ENCODE data around the gene OVCA2.
"Not testable (repeated sequence)": the region's sequence is repeated elsewhere in the genome, so short reads cannot be mapped to it uniquely, and the experiment has no call there.

OVCA2 gene

DNA sequence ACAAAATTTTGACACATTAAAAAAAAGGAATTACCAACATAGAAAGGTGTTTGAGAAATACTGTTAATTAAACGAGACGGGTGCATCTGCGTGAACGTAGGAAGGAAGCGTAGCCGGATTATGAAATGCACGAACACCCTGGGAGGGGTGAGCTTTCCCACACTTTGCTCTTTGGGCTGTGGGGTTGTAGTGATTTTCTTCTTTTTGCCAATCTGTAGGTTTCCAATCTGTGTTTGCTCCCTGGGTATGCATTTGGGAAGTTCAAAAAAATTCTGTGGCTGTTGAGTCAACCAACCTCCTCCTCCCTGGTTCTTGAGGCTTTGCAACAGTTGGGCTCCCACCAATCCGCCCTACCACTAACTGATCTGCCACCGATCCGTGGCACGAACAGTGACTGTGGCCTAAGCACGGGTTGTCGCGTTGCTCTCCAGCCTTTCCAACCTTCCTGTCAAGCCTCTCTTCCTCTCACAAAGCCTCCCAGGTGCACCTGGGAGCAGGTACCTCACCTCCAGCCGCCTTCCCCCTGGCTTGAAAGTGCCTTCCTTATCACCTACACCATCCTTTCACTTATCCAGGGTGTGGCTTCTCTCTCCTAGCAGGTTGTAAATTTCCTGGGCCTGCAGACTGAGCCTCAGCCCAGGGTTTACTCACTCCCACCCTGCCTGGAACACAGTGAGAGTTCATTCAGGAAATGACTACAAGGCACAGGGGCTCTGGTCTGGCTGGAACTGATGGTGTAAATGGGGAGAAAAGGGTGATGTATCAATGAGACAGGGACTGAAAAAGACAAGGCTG lies 33.3 kb upstream of the OVCA2 start:
- TF ChIP-seq, protein P1, sequence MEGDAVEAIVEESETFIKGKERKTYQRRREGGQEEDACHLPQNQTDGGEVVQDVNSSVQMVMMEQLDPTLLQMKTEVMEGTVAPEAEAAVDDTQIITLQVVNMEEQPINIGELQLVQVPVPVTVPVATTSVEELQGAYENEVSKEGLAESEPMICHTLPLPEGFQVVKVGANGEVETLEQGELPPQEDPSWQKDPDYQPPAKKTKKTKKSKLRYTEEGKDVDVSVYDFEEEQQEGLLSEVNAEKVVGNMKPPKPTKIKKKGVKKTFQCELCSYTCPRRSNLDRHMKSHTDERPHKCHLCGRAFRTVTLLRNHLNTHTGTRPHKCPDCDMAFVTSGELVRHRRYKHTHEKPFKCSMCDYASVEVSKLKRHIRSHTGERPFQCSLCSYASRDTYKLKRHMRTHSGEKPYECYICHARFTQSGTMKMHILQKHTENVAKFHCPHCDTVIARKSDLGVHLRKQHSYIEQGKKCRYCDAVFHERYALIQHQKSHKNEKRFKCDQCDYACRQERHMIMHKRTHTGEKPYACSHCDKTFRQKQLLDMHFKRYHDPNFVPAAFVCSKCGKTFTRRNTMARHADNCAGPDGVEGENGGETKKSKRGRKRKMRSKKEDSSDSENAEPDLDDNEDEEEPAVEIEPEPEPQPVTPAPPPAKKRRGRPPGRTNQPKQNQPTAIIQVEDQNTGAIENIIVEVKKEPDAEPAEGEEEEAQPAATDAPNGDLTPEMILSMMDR (IDR thresholded peaks at IDR 0.05; ENCODE audit: low read depth, low read length, missing control alignments), result no peak
- H3K4me3 ChIP-seq (replicated peaks; ENCODE audit: low read depth, low read length), result no peak overlapping the region
- no peak for DNase-seq (ENCODE audit: extremely low read depth, low read depth)

DNA sequence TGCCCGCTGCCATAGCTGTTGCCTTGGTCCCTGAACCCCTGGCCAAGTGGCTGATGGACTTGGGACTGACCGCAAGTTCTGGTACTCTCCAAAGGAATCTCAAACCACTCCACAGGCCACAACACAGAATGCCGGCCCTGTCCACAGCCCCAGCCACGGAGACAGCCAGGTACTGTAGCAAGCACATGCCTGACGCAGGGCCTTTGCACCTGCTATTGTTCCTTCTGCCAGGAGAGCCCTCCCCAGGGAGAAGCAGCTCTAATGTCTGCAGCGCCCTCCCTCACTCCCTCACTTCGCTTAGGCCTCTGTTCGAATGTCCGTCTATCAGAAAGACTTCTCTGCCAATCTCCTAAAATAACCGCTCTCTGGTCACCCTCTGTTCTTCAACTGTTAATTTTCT lies 32.1 kb upstream of the OVCA2 start:
- TF ChIP-seq, protein P1 (IDR thresholded peaks at IDR 0.05; ENCODE audit: low read depth, low read length, missing control alignments), result no peak
- H3K4me3 ChIP-seq (replicated peaks; ENCODE audit: low read depth, low read length), result no peak overlapping the region
- no peak for DNase-seq (ENCODE audit: extremely low read depth, low read depth)

DNA sequence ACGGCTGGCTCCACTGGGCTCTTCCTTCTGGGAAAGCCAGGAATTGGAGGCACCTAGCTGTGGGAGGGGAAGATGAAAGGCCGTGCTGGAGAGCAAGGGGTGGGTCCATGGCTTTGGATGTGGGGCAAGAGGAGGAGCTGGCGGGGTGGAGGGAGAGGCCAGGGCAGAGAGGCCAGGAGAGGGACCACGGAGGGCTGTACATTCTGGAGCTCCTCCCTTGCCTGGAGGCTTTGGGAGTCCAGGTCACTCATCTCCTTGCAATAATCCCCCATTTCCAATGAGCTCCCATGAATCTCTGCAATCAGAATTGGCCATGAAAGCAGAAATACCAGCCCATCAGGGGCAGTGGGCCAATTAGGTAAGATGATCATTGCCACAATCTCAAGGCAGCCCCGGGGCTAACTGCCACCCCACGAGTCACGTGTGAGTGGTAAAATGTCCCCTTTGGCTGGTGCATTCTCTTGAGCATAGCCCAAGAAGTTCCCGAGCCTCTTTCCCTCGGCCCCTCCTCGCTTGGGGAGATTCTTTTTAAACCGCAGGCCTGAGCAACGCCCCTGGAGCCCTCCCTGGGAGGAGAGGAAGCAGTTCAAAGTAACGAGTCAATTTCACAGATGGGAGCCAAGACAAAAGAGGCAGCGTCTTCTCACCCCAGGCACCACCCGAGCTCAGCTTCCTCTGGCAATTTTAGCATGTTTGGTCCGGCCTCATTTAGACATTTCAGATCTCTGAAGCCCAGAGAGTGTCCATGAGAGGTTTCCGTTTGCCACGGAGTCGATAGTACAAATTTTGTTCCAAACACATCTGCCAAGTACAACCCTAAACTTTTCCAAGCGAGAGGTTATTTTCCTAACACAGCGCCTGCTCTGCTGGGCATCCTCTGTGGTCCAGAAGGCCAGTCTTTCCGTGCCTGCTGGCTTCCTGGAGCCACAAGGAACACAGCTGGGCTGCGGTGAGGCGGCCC lies 30.1 kb upstream of the OVCA2 start:
- TF ChIP-seq, protein P1 (IDR thresholded peaks at IDR 0.05; ENCODE audit: low read depth, low read length, missing control alignments), result no peak

DNA sequence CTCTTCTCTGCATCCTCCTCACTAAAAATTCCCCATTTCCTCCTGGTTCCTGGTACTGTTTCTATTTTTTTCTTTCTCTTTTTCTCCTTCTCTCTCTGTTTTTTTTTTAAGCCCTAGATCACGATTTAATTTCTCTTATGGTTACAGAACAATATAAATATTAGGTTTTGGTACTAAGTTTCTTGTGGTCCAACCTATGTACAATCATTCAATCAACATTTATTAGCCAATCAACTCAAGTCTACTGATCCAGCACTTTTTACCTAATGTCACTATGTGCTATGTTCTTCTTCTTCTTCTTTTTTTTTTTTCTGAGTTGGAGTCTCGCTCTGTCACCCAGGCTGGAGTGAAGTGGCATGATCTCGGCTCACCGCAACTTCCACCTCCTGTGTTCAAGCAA lies 29.3 kb upstream of the OVCA2 start:
- TF ChIP-seq, protein P1 (IDR thresholded peaks at IDR 0.05; ENCODE audit: low read depth, low read length, missing control alignments), result no peak
- no peak for DNase-seq (ENCODE audit: extremely low read depth, low read depth)
- no peak overlapping the region for H3K4me3 ChIP-seq (replicated peaks; ENCODE audit: low read depth, low read length)

More for the DNA sequence above, 30.1 kb upstream of the OVCA2 start:
- H3K4me3 ChIP-seq (replicated peaks; ENCODE audit: low read depth, low read length), result peak overlapping the region; percentile 10; the same call in 1 of the 2 replicates
- DNase-seq (ENCODE audit: extremely low read depth, low read depth), result no peak

DNA sequence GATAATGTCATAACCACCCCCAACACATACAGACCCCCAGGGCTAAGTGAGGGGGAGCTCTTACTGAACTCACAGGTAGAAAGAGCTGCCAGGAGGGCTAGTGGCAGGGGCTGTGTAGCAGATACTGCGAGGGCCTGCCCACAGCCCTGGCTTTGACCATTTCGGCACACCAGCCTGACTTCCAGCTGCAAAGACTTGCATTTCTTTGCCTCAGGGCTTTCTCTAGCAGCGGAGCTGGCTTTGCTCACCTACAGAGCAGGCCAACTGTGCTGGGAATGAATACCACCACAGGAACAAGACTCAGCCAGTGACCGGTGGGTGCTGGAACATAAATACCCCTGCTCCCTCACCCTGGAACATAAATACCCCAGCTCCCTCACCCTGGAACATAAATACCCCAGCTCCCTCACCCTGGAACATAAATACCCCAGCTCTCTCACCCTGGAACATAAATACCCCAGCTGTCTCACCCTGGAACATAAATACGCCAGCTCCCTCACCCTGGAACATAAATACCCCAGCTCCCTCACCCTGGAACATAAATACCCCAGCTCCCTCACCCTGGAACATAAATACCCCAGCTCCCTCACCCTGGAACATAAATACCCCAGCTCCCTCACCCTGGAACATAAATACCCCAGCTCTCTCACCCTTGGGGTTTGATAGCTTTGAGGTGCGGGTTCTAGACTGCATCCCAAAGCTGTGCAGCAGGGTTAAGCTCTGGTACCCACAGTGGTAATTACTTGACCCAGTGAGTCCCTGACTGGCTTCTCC lies 28.4 kb upstream of the OVCA2 start:
- not testable (repeated sequence) for DNase-seq (ENCODE audit: extremely low read depth, low read depth); H3K4me3 ChIP-seq (replicated peaks; ENCODE audit: low read depth, low read length)

DNA sequence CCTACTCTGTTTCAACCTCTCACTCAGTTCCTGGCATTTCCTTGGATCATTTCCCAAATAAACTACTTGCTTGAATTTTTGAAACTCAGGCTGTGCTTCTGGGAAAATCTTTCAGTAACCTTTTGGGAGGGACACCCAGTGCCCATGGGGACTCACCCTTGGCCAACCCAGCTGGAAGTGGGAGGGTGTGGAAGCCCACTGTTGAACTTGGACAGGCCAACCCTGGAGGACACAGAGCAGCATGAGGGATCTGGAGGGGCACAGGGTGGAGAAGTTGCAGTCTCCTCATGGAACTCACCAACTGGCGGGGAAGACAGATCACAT lies 27.9 kb upstream of the OVCA2 start:
- no peak for DNase-seq (ENCODE audit: extremely low read depth, low read depth)
- H3K4me3 ChIP-seq (replicated peaks; ENCODE audit: low read depth, low read length), result no peak overlapping the region
- TF ChIP-seq, protein P1 (IDR thresholded peaks at IDR 0.05; ENCODE audit: low read depth, low read length, missing control alignments), result no peak
